Non-pigmented ciliary epithelial cell (primary cell): Measurements from ENCODE around the gene ARF1.

ENCODE experiments used
- DNase-seq: peaks from one replicate; pipeline ENCODE4 v3.0.0-alpha.2; 2010; ENCODE audit warnings: low read depth

ARF1 gene

GRCh38 chr1:228122921-228123441, 40.5 kb downstream of the ARF1 start:
- DNase-seq = no peak

- no peak for DNase-seq
Observed at GRCh38 chr1:228123505-228123904, 41.0 kb downstream of the ARF1 start.

- no peak for DNase-seq
Observed at GRCh38 chr1:228125185-228125584, 42.7 kb downstream of the ARF1 start.

GRCh38 chr1:228131766-228132165, 49.3 kb downstream of the ARF1 start:
- no peak for DNase-seq

GRCh38 chr1:228134591-228134990, 52.1 kb downstream of the ARF1 start:
- DNase-seq = no peak

GRCh38 chr1:228136901-228137300, 54.4 kb downstream of the ARF1 start:
- DNase-seq = no peak

GRCh38 chr1:228139406-228139930, 57.0 kb downstream of the ARF1 start:
- DNase-seq = no peak

- peak; percentile 96 for DNase-seq
Observed at GRCh38 chr1:228139931-228140723, 57.6 kb downstream of the ARF1 start, which contains the start of gene GUK1. TSS of gene GUK1 (plus strand) at chr1:228140279. CDS start at chr1:228140303, 24 bp downstream.

GRCh38 chr1:228140724-228141225, 58.3 kb downstream of the ARF1 start:
- DNase-seq = no peak

- no peak for DNase-seq
Observed at GRCh38 chr1:228141226-228142044, 58.9 kb downstream of the ARF1 start.

GRCh38 chr1:228142155-228142691, 59.7 kb downstream of the ARF1 start:
- no peak for DNase-seq

- DNase-seq = no peak
Observed at GRCh38 chr1:228142701-228143136, 60.2 kb downstream of the ARF1 start.

GRCh38 chr1:228143480-228144192, 61.1 kb downstream of the ARF1 start:
- DNase-seq = no peak

GRCh38 chr1:228144193-228144992, 61.9 kb downstream of the ARF1 start:
- DNase-seq = no peak

- no peak for DNase-seq
Observed at GRCh38 chr1:228144993-228145343, 62.5 kb downstream of the ARF1 start.

GRCh38 chr1:228145463-228146416, 63.2 kb downstream of the ARF1 start:
- no peak for DNase-seq

GRCh38 chr1:228146417-228147150, 64.1 kb downstream of the ARF1 start:
- no peak for DNase-seq

- DNase-seq = no peak
Observed at GRCh38 chr1:228147151-228147693, 64.7 kb downstream of the ARF1 start.
